Liver (tissue), 9 donors: Measurements from ENCODE around the gene NOX1. TPM values are rescaled to one million over a fixed set of nuclear protein-coding genes. Genes with fewer than 3 reads are reported as not detected.

ENCODE experiments used
- DNase-seq: peaks from one replicate; pipeline ENCODE4 v3.0.0-alpha.2; 2017; ENCODE audit warnings: low spot score
- H3K27ac ChIP-seq, 2 donors: one replicate each; pipeline ENCODE4 v1.7.0; 2013; ENCODE audit warnings: inconsistent platforms in 2 of 2, low read length in 2 of 2, control low read depth in 1 of 2, low read depth in 1 of 2, mild to moderate bottlenecking in 1 of 2
- H3K27me3 ChIP-seq, 4 donors: one replicate each; pipeline versions ENCODE4 v1.6.1 to v1.7.0; 2013; ENCODE audit warnings: low read length in 3 of 4, inconsistent platforms in 1 of 4, mild to moderate bottlenecking in 1 of 4, moderate library complexity in 1 of 4; ENCODE audit not compliant: control insufficient read depth in 4 of 4, insufficient read depth in 4 of 4
- H3K36me3 ChIP-seq, 4 donors: one replicate each; pipeline versions ENCODE4 v1.6.1 to v1.7.0; 2013; ENCODE audit warnings: low read length in 3 of 4, mild to moderate bottlenecking in 3 of 4, low read depth in 1 of 4, moderate library complexity in 1 of 4; ENCODE audit not compliant: control insufficient read depth in 4 of 4, insufficient read depth in 3 of 4
- H3K4me1 ChIP-seq, 4 donors: one replicate each; pipeline versions ENCODE4 v1.6.1 to v1.7.0; 2013; ENCODE audit warnings: low read length in 3 of 4, mild to moderate bottlenecking in 3 of 4, moderate library complexity in 1 of 4; ENCODE audit not compliant: control insufficient read depth in 4 of 4, insufficient read depth in 4 of 4
- H3K4me3 ChIP-seq, 3 donors: one replicate each; pipeline versions ENCODE4 v1.6.1 to v1.7.0; 2013; ENCODE audit warnings: low read length in 3 of 3, control low read depth in 1 of 3, low read depth in 1 of 3, mild to moderate bottlenecking in 1 of 3
- H3K9ac ChIP-seq, 2 donors: one replicate each; pipeline ENCODE4 v1.7.0; 2013; ENCODE audit warnings: low read length in 2 of 2, mild to moderate bottlenecking in 2 of 2, moderate library complexity in 2 of 2, control low read depth in 1 of 2, low read depth in 1 of 2
- H3K9me3 ChIP-seq, 4 donors: one replicate each; pipeline versions ENCODE4 v1.6.1 to v1.7.0; 2013; ENCODE audit warnings: low read length in 3 of 4; ENCODE audit not compliant: control insufficient read depth in 4 of 4
- EGR1 ChIP-seq, 2 donors: IDR thresholded peaks; 2 replicates each; pipeline ENCODE4 v1.6.1; 2016 to 2018; ENCODE audit warnings: antibody characterized with exemption in 2 of 2, low read depth in 2 of 2
- FOXA1 ChIP-seq: IDR thresholded peaks from 2 replicates; pipeline ENCODE4 v1.6.1; 2016; ENCODE audit warnings: antibody characterized with exemption
- FOXA2 ChIP-seq: IDR thresholded peaks from 2 replicates; pipeline ENCODE4 v1.6.1; 2016; ENCODE audit warnings: antibody characterized with exemption
- GABPA ChIP-seq, 2 donors: IDR thresholded peaks in 1 of 2; conservative IDR thresholded peaks in 1 of 2; 2 replicates each; pipeline ENCODE4 v1.6.1; 2016; ENCODE audit warnings: antibody characterized with exemption in 2 of 2, mild to moderate bottlenecking in 1 of 2, moderate library complexity in 1 of 2
- HNF4A ChIP-seq, 2 donors: conservative IDR thresholded peaks; 2 replicates each; pipeline ENCODE4 v1.6.1; 2016; ENCODE audit warnings: antibody characterized with exemption in 2 of 2, mild to moderate bottlenecking in 2 of 2
- HNF4G ChIP-seq: IDR thresholded peaks from 2 replicates; pipeline ENCODE4 v1.6.1; 2016; ENCODE audit warnings: antibody characterized with exemption
- JUND ChIP-seq, 2 donors: IDR thresholded peaks; 2 replicates each; pipeline ENCODE4 v1.6.1; 2016; ENCODE audit warnings: antibody characterized with exemption in 2 of 2
- MAX ChIP-seq: IDR thresholded peaks from 2 replicates; pipeline ENCODE4 v1.6.1; 2016; ENCODE audit warnings: antibody characterized with exemption
- NR2F2 ChIP-seq: IDR thresholded peaks from 2 replicates; pipeline ENCODE4 v1.6.1; 2016; ENCODE audit warnings: antibody characterized with exemption
- RAD21 ChIP-seq, 2 donors: IDR thresholded peaks; 2 replicates each; pipeline ENCODE4 v1.6.1; 2016; ENCODE audit warnings: antibody characterized with exemption in 2 of 2, mild to moderate bottlenecking in 2 of 2
- REST ChIP-seq: IDR thresholded peaks from 2 replicates; pipeline ENCODE4 v1.6.1; 2016; ENCODE audit warnings: antibody characterized with exemption, mild to moderate bottlenecking
- RXRA ChIP-seq, 2 donors: IDR thresholded peaks; 2 replicates each; pipeline ENCODE4 v1.6.1; 2017 to 2018; ENCODE audit warnings: antibody characterized with exemption in 2 of 2, mild to moderate bottlenecking in 1 of 2
- SP1 ChIP-seq: IDR thresholded peaks from 2 replicates; pipeline ENCODE4 v1.6.1; 2018; ENCODE audit warnings: antibody characterized with exemption, mild to moderate bottlenecking
- TAF1 ChIP-seq: conservative IDR thresholded peaks from 2 replicates; pipeline ENCODE4 v1.6.1; 2016; ENCODE audit warnings: antibody characterized with exemption, mild to moderate bottlenecking
- YY1 ChIP-seq: IDR thresholded peaks from 2 replicates; pipeline ENCODE4 v1.6.1; 2016; ENCODE audit warnings: antibody characterized with exemption, mild to moderate bottlenecking
- ZBTB33 ChIP-seq: IDR thresholded peaks from 2 replicates; pipeline ENCODE4 v1.6.1; 2016; ENCODE audit warnings: antibody characterized with exemption
- WGBS: extraction: QIAGEN DNeasy Blood & Tissue Kit; methylation state at CpG from one replicate; pipeline ENCODE4 v1.1.7; 2013; 5-methylcytosine and 5-hydroxymethylcytosine counted together
- polyA plus RNA-seq, 2 donors: library from polyadenylated mRNA; stranded (reverse) in 1 of 2; unstranded in 1 of 2; fragments of 200-250 nt in 1 of 2; fragments of >200 nt in 1 of 2; fragmentation: Nextera tagmentation in 1 of 2; extraction: Ambion mirVana in 1 of 2; gene quantifications; one replicate each; pipeline versions ENCODE4 v1.2.1 to v1.2.3, GENCODE V29; 2013 to 2015
- total RNA-seq, 2 donors: library from RNA; depleted of rRNA; stranded (reverse); fragments of >200 nt; gene quantifications; one replicate each; pipeline ENCODE4 v1.2.3, GENCODE V29; 2014
- TF ChIP-seq, protein P1 (sequence below): fragments of 150-350 bp; IDR thresholded peaks from 2 replicates; pipeline ENCODE4 v1.5.1; 2017; ENCODE audit warnings: improper control_type of control experiment, low read depth, low read length; ENCODE audit not compliant: missing input control
- TF ChIP-seq, protein P2 (sequence below): IDR thresholded peaks from 2 replicates; pipeline ENCODE4 v1.6.1; 2016; ENCODE audit warnings: antibody characterized with exemption
- donor health status: healthy.
- donor health status: healthy.
- donor health status: healthy.
- donor health status: healthy.
- donor health status: healthy.

NOX1 gene
- total and polyA plus RNA-seq, 4 donors: 0.36 TPM; not detected in 3

GRCh38 chrX:100915562-100915961 lies 41.4 kb upstream of the NOX1 start (continued):
- TF ChIP-seq REST: no peak
- no peak for TF ChIP-seq NR2F2

DNA sequence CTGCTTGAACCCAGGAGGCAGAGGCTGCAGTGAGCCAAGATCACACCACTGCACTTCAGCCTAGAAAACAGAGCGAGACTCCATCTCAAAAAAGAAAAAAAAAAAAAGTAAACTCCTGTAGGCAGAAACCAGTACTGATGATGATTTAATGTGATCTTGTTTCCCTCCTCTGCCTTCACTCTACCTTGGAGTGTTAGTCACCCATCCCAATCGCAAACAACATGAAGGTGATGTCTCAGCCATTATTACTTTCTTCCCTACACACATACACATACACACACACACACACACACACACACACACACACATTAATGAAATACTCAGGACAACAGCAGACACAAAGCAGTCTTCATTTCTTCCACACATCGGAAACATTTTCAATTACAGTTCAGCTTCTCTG lies 39.0 kb upstream of the NOX1 start:
- Histone ChIP-seq H3K4me3 (no peak overlapping the region), H3K27me3 (no peaks in the 10 kb centered on the region), H3K9me3 (no peaks in the 10 kb centered on the region), H3K36me3 (no peaks in the 10 kb centered on the region), H3K4me1 (no peaks in the 10 kb centered on the region), H3K9ac (no peak overlapping the region), H3K27ac (no peak overlapping the region)
- no peak for TF ChIP-seq RAD21 (IDR thresholded peaks at IDR 0.05)
- TF ChIP-seq, protein P1, sequence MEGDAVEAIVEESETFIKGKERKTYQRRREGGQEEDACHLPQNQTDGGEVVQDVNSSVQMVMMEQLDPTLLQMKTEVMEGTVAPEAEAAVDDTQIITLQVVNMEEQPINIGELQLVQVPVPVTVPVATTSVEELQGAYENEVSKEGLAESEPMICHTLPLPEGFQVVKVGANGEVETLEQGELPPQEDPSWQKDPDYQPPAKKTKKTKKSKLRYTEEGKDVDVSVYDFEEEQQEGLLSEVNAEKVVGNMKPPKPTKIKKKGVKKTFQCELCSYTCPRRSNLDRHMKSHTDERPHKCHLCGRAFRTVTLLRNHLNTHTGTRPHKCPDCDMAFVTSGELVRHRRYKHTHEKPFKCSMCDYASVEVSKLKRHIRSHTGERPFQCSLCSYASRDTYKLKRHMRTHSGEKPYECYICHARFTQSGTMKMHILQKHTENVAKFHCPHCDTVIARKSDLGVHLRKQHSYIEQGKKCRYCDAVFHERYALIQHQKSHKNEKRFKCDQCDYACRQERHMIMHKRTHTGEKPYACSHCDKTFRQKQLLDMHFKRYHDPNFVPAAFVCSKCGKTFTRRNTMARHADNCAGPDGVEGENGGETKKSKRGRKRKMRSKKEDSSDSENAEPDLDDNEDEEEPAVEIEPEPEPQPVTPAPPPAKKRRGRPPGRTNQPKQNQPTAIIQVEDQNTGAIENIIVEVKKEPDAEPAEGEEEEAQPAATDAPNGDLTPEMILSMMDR: no peak
- no peak for TF ChIP-seq GABPA (IDR thresholded peaks at IDR 0.05 in 1 of 2, conservative IDR thresholded peaks at IDR 0.05 in 1 of 2)
- TF ChIP-seq HNF4G: no peak
- TF ChIP-seq EGR1 (IDR thresholded peaks at IDR 0.05; ENCODE audit: low read depth in 2 of 2): no peak
- no peak for TF ChIP-seq RXRA (IDR thresholded peaks at IDR 0.05)
- TF ChIP-seq REST: no peak
- TF ChIP-seq HNF4A (conservative IDR thresholded peaks at IDR 0.05): no peak
- no peak for TF ChIP-seq ZBTB33
- no peak for TF ChIP-seq FOXA2
- no peak for TF ChIP-seq FOXA1
- no peak for TF ChIP-seq NR2F2
- TF ChIP-seq MAX: no peak
- no peak for TF ChIP-seq TAF1
- TF ChIP-seq, protein P2, sequence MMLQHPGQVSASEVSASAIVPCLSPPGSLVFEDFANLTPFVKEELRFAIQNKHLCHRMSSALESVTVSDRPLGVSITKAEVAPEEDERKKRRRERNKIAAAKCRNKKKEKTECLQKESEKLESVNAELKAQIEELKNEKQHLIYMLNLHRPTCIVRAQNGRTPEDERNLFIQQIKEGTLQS: no peak
- no peak for TF ChIP-seq YY1
- TF ChIP-seq SP1: no peak
- TF ChIP-seq JUND (IDR thresholded peaks at IDR 0.05): no peak
- no peak for DNase-seq
- WGBS: 94% methylated on average over 3 of the region's 3 CpGs
